GM18526 (cell line): ENCODE measurements around the gene INVS.

ENCODE experiments used
- POLR2A ChIP-seq: IDR thresholded peaks from 3 replicates; pipeline ENCODE4 v1.6.1; 2011; ENCODE audit not compliant: insufficient read length; ENCODE audit errors: extremely low read depth

Gene INVS

GRCh38 chr9:100160021-100160420 lies 61.0 kb downstream of the INVS start:
- TF ChIP-seq POLR2A: no peak

- TF ChIP-seq POLR2A: no peak
Observed at GRCh38 chr9:100167176-100167575, 68.1 kb downstream of the INVS start.

DNA sequence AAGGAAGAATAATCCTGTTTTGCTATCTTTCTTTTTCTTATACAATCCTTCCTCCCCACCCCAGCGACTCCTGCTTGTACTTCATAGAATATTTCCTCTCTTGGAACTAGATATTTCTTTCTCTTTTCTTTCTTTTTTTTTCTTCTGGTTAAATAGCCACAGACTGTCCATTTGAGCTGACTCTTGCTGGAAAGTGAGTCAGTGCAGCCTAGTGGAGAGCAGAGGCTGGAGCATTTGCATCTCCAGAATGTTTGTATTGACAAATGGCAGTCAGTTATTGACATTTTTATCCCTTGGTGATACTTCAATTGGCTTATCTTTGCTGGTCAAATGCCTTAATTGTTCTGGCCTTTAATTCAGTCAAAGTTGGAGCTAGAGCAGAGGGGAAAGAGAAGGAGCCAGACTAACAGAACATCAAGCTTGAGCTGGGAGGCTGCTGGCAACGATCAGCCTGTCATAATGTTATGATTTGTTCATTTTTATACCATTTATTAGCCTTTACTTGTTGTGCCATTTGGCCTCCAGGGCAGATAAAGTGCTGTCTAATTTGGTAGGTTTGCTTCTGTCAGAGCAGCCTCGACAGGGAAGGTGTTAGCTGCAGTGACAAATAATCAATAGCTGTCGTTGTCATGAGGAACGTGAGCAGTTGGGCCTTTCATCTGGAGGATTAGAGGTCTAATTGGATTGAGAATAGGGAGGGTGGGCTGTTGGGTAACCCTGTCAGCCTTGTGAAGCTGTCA lies 69.0 kb downstream of the INVS start:
- TF ChIP-seq POLR2A: no peak

DNA sequence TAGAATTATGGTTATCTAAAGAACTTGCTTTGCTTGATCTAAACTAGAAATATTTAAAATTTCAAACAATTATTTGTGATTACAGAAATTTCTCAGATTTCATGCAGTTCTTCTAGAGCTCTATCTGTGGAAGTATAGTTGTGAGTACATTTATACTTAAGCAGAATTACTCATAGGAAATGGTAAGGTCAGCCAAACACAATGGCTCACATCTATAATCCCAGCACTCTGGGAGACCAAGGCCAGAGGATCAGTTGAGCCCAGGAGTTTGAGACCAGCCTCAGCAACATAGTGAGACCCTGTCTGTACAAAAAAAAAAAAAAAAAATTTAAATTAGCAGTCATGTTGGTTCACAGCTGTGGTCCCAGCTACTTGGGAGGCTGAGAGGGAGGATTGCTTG lies 71.0 kb downstream of the INVS start:
- no peak for TF ChIP-seq POLR2A

GRCh38 chr9:100170556-100170955 lies 71.5 kb downstream of the INVS start:
- no peak for TF ChIP-seq POLR2A

DNA sequence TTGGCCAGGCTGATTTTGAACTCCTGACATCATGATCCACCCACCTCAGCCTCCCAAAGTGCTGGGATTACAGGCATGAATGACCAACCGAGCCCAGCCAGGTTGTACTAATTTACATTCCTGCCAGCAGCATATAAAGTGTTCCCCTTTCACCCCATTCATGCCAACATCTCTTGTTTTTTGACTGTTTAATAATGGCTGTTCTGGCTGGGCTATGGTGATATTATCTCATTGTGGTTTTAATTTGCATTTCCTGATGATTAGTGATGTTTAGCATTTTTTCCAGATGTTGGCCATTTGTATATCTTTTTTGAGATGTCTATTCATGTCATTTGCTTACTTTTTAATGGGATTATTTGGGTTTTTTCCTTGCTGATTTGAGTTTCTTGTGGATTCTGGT lies 87.3 kb downstream of the INVS start:
- no peak for TF ChIP-seq POLR2A

GRCh38 chr9:100190339-100190738 lies 91.3 kb downstream of the INVS start:
- no peak for TF ChIP-seq POLR2A

DNA sequence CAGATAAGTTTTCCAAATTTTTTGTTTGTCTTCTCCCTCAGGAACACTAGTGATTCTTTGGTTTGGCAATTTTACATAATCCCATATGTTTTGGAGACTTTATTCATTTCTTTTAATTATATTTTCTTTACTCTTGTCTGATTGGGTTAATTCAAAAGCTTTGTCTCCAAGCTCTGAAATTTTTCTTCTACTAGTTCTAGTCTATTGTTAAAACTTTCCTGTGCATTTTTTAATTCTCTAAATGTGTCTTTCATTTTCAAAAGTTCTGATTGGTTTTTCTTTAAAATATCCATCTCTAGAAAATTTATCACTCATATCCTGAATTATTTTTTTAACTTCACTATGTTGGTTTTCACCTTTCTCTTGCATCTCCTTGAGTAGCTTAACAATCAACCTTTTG lies 92.2 kb downstream of the INVS start:
- no peak for TF ChIP-seq POLR2A

DNA sequence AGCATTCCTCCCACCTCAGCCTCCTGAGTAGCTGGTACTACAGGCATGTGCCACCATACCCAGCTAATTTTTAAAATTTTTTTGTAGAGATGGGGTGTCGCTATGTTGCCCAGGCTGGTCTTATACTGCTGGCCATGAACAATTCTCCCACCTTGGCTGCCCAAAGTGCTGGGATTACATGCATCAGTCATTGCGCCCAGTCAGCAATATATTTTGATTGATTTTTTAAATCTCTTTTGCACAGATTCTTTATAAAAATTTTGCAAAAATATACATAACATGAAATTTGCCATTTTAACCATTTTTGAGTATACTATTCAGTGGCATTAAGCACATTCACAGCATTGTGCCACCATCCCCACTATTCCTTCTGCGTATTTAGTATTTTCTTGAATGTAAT lies 94.0 kb downstream of the INVS start:
- no peak for TF ChIP-seq POLR2A

- no peak for TF ChIP-seq POLR2A
Observed at GRCh38 chr9:100196215-100196614, 97.2 kb downstream of the INVS start.

GRCh38 chr9:100196828-100197227 lies 97.8 kb downstream of the INVS start:
- TF ChIP-seq POLR2A: no peak

DNA sequence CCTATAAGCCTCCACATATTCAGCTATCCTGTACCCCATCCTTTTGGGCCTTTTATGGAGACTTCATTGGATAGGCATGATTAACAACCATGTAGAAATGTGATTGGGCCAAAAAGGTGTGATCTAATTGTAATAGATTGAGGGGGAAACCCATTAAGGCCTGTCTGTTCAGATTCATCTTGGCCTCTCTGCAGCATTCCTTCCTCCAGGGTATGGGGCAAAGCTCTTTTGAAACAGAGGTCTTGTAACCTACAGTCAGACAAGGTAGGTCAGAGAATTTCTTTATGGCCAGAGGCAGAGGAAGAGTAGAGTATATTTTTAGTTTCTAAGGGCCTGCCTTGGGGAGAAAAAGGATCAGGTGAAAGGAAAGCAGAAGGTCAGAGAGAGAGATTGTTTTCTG lies 98.5 kb downstream of the INVS start:
- TF ChIP-seq POLR2A: no peak

- TF ChIP-seq POLR2A: no peak
Observed at GRCh38 chr9:100202806-100203205, 103.8 kb downstream of the INVS start.

DNA sequence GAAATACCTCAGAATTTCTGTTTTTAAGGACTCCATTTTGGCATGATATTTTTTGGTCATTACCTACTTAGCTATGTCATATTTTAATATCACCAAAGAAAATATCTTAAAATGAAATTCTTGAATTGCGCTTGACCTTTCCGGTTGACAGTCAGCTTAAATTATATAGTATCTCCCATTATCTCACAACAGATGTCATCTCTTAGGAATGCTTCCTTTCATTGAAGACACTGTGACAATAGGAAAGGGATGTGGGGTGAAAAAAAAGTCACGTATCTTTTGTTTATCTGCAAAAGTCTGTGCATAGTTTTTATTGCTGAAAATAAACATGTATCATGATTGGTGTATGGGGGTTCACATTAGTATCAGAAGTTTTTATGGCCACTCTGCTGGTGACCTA lies 105.8 kb downstream of the INVS start:
- no peak for TF ChIP-seq POLR2A

DNA sequence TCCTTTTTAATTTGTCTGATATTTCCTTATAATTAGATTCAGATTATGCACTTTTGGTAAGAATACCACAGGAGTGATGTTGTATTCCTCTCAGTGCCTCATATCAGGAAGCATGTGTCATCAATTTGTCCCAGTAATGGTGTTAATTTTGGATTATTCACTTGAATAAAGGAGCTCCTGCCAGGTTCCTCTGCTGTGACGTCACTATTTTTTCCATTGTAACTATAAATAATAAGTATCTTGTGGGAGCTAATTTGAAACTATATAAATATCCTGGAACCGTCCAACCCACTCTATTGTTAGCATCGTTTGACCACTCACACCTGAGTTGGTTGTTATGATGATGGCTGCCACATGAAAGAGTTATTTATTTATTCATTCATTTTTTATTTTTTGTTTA lies 107.9 kb downstream of the INVS start:
- no peak for TF ChIP-seq POLR2A

- TF ChIP-seq POLR2A: no peak
Observed at GRCh38 chr9:100208673-100209072, 109.6 kb downstream of the INVS start.

DNA sequence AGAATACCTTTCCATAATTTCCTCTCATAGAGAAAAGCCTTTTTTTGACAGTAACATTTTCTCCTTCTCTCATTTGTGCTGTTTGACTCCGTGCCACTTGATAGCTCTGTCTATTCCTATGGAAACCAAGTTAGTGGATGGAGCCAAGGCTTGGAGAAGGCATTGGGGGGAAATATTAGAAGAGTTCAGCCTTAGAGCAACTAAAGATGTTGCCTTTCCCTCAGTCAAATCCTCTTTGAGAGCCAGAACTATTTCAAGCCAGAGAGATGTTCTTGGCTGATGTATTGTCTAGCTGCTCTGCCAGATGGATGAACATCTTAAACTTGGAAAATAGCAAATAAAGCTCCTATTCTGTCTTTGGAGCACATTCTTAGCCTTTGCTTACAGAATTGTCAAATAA lies 112.4 kb downstream of the INVS start:
- no peak for TF ChIP-seq POLR2A
